ENCODE measurements around the gene GNAZ.

DNA sequence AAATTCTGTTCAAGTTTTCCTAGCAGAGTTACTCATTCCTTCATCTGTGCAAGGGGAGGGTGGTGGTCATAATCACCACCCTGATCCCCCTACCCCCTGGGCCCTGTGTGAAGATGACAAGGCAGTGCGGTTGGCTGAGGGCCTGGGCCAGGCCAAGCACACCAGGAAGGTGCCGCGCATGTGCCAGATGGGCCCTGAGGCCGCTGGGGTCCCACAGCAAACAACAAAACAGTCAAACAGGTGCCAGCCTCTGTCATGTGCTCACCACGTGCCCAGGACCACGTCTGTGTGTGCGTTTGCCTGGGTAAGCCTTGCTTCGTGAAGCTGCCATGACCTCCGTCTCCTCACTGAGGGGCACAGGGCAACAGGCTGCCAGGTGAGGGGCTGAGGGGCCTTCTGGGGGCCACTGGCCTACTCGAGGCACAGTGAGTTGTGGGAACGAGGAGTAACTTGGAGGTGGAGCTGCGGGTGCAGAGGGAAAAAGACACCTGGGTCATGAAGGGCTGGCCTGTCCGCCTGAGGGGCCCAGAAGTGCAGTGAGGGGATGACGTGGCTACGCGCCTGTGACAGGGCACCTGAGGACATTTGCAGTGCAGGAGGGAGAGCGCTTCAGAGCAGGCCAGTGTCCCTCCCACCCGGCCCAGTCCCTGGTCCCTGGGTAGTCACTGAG, 45.6 kb downstream of the GNAZ start:
- TF ChIP-seq POLR2A (IDR thresholded peaks at IDR 0.05) = no peak
- TF ChIP-seq, protein P1, sequence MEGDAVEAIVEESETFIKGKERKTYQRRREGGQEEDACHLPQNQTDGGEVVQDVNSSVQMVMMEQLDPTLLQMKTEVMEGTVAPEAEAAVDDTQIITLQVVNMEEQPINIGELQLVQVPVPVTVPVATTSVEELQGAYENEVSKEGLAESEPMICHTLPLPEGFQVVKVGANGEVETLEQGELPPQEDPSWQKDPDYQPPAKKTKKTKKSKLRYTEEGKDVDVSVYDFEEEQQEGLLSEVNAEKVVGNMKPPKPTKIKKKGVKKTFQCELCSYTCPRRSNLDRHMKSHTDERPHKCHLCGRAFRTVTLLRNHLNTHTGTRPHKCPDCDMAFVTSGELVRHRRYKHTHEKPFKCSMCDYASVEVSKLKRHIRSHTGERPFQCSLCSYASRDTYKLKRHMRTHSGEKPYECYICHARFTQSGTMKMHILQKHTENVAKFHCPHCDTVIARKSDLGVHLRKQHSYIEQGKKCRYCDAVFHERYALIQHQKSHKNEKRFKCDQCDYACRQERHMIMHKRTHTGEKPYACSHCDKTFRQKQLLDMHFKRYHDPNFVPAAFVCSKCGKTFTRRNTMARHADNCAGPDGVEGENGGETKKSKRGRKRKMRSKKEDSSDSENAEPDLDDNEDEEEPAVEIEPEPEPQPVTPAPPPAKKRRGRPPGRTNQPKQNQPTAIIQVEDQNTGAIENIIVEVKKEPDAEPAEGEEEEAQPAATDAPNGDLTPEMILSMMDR (IDR thresholded peaks at IDR 0.05) = no peak
- no peak for TF ChIP-seq EP300 (IDR thresholded peaks at IDR 0.05; ENCODE audit: low read depth)
- TF ChIP-seq POLR2AphosphoS5 (IDR thresholded peaks at IDR 0.05) = no peak

Data from transverse colon (tissue), 4 donors.